Osteoblast (primary cell): ENCODE results near the gene MTERF1. TPM values are rescaled to one million over a fixed set of nuclear protein-coding genes. Genes with fewer than 3 reads are reported as not detected.
"Not testable (repeated sequence)": the region's sequence is repeated elsewhere in the genome, so short reads cannot be mapped to it uniquely, and the experiment has no call there.

Experiments used
- DNase-seq: peaks from one replicate; pipeline ENCODE4 v3.0.0; 2011; ENCODE audit warnings: low spot score, mixed read lengths; ENCODE audit not compliant: insufficient read length; ENCODE audit errors: missing footprints
- H2AFZ ChIP-seq: 2 replicates; pipeline ENCODE4 v1.6.0; 2011; ENCODE audit warnings: mild to moderate bottlenecking, low read length
- H3K27ac ChIP-seq: 2 replicates; pipeline ENCODE4 v1.5.1; 2011; ENCODE audit warnings: mild to moderate bottlenecking, low read depth, low read length, moderate library complexity
- H3K27me3 ChIP-seq: 2 replicates; pipeline ENCODE4 v1.6.0; 2012; ENCODE audit warnings: mild to moderate bottlenecking, control low read depth, inconsistent platforms, low read length, moderate library complexity; ENCODE audit not compliant: insufficient read depth
- H3K36me3 ChIP-seq: 2 replicates; pipeline ENCODE4 v1.5.1; 2011; ENCODE audit warnings: mild to moderate bottlenecking, low read length, control low read depth, moderate library complexity; ENCODE audit not compliant: insufficient read depth
- H3K4me1 ChIP-seq: 2 replicates; pipeline ENCODE4 v1.5.1; 2011; ENCODE audit warnings: mild to moderate bottlenecking, low read length, control low read depth, moderate library complexity; ENCODE audit not compliant: insufficient read depth
- H3K4me2 ChIP-seq: 2 replicates; pipeline ENCODE4 v1.6.0; 2011; ENCODE audit warnings: mild to moderate bottlenecking, low read length; ENCODE audit not compliant: insufficient read depth
- H3K4me3 ChIP-seq: fragments of 200-600 bp; sonication (generic); 3 replicates; pipeline ENCODE4 v1.5.1; 2012; ENCODE audit warnings: mild to moderate bottlenecking, low read length, inconsistent platforms; ENCODE audit not compliant: insufficient read depth
- H3K79me2 ChIP-seq: 2 replicates; pipeline ENCODE4 v1.6.0; 2012; ENCODE audit warnings: mild to moderate bottlenecking, low read length, control low read depth, inconsistent platforms; ENCODE audit not compliant: insufficient read depth
- H3K9me3 ChIP-seq: 2 replicates; pipeline ENCODE4 v1.5.1; 2011; ENCODE audit warnings: low read depth, low read length, control low read depth
- H4K20me1 ChIP-seq: 2 replicates; pipeline ENCODE4 v1.6.0; 2012; ENCODE audit warnings: mild to moderate bottlenecking, low read length, control low read depth; ENCODE audit not compliant: insufficient read depth
- CTCF ChIP-seq: IDR thresholded peaks from 2 replicates; pipeline ENCODE4 v1.5.1; 2011; ENCODE audit warnings: mild to moderate bottlenecking, low read depth, low read length, moderate library complexity; ENCODE audit errors: extremely low read depth
- total RNA-seq: library from RNA; depleted of rRNA; stranded (reverse); fragments of >200 nt; gene quantifications from 2 replicates; pipeline ENCODE4 v1.2.3, GENCODE V29; 2012

MTERF1 gene
- total RNA-seq, 1 donor, result 13.0 TPM

DNA sequence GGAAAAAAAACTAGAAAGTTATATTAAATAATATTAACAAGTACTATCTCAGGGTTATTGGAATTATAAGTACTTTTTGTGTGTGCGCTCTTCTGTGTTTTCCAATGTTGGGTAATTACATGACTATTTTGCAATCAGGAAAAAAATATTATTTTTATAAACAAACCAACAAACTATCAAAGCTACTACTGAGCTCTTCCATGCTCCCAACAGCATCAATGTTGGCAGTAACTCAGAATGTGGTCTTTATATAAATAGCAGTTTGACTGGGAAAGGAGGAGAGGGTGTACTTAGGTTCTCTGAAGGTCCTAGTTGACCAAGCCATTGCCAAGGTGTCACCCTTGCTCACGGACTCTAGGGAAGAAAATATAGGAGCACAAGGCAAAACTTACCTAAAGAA lies 15.0 kb downstream of the MTERF1 start:
- Histone ChIP-seq H4K20me1 (peaks cover 3% of the 10 kb centered on the region), H3K79me2 (no peaks in the 10 kb centered on the region), H3K4me2 (no peak overlapping the region), H2AFZ (no peak overlapping the region), H3K36me3 (no peaks in the 10 kb centered on the region), H3K4me1 (no peaks in the 10 kb centered on the region), H3K27ac (no peak overlapping the region), H3K27me3 (no peaks in the 10 kb centered on the region), H3K4me3 (no peak overlapping the region), H3K9me3 (no peaks in the 10 kb centered on the region)
- no peak for TF ChIP-seq CTCF
- no peak for DNase-seq

GRCh38 chr7:91864604-91865003 lies 15.9 kb downstream of the MTERF1 start:
- not testable (repeated sequence) for H3K79me2 ChIP-seq, DNase-seq, H2AFZ ChIP-seq, H3K27ac ChIP-seq, H3K9me3 ChIP-seq, H3K4me1 ChIP-seq, H3K36me3 ChIP-seq, H3K4me2 ChIP-seq, H3K27me3 ChIP-seq, H3K4me3 ChIP-seq, H4K20me1 ChIP-seq

GRCh38 chr7:91864070-91864469 lies 16.4 kb downstream of the MTERF1 start:
- Histone ChIP-seq H3K4me3 (no peak overlapping the region), H3K4me1 (no peaks in the 10 kb centered on the region), H3K9me3 (no peaks in the 10 kb centered on the region), H3K36me3 (no peaks in the 10 kb centered on the region), H2AFZ (no peak overlapping the region), H3K27me3 (no peaks in the 10 kb centered on the region), H3K27ac (no peak overlapping the region), H3K79me2 (no peaks in the 10 kb centered on the region), H4K20me1 (peaks cover 3% of the 10 kb centered on the region), H3K4me2 (no peak overlapping the region)
- DNase-seq, result no peak
- TF ChIP-seq CTCF, result no peak

DNA sequence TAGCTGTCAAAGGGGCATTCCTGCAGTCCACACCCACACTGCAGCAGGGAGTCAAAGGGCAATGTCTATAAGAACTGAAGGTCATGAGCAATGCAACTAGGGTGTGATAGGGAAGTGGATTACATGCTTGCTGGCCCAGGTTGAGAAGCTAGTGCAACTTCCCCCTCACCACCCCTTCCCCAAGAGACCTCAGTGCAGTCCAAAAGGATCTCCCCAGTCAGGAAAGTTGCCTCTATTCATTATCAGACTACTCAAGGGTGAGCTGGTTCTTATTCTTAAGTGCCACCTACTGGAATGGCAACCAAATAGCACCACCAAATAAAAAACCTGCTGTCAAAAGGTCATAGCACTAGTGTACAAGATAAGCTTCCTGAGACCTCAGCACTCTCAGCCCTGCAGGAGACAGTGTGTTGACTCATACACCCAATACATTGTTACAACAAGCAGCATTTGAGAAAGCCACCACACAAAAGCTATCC lies 28.2 kb downstream of the MTERF1 start:
- H3K4me1 ChIP-seq, result peaks cover 6% of the 10 kb centered on the region
- DNase-seq, result no peak
- no peak overlapping the region for H3K27ac ChIP-seq
- no peak overlapping the region for H2AFZ ChIP-seq
- no peaks in the 10 kb centered on the region for H3K9me3 ChIP-seq
- H3K4me3 ChIP-seq, result no peak overlapping the region
- H4K20me1 ChIP-seq, result peaks cover 4% of the 10 kb centered on the region
- H3K4me2 ChIP-seq, result no peak overlapping the region
- no peaks in the 10 kb centered on the region for H3K36me3 ChIP-seq
- TF ChIP-seq CTCF, result peak; percentile 40
- peaks cover 6% of the 10 kb centered on the region for H3K79me2 ChIP-seq
- no peaks in the 10 kb centered on the region for H3K27me3 ChIP-seq
